SK-N-MC (cell line): Measurements from ENCODE around the gene GAPT.

Source experiments
- EZH2 ChIP-seq: fragments of 200-600 bp; sonication (generic); IDR thresholded peaks from one replicate; pipeline ENCODE4 v1.6.1; 2017; ENCODE audit warnings: antibody characterized with exemption
- POLR2AphosphoS5 ChIP-seq: IDR thresholded peaks from 2 replicates; pipeline ENCODE4 v1.6.1; 2012; ENCODE audit warnings: mild to moderate bottlenecking, low read depth, low read length, borderline replicate concordance

GRCh38 chr5:58482536-58482935 is 8.7 kb upstream of the GAPT start:
- no peak for TF ChIP-seq POLR2AphosphoS5
- no peak for TF ChIP-seq EZH2
